ENCODE data around the gene DGKH.

The DGKH gene

DNA sequence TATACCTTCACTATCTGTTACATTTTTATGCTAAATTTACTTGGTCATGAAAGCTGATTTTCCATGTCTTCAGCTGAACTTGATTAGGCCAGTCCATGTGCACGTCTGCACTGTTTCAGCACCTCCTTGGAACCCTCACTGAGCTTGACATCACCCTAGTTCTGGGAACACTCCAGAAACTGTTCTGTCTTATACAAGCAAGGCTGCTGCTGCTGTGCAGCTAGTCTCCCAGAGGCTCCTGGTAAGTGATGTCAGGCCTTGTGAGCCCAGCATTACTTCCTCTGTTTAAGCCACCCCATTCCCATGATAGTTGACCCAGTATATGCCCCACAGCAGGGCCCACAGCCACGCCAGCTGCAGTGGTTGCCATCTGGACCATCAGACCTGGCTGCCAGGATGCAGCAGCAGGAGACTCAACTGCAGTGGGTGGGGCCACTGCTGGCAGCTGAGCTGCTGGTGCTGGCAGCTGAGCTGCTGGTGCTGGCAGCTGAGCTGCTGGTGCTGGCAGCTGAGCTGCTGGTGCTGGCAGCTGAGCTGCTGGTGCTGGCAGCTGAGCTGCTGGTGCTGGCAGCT, 133.0 kb downstream of the DGKH start:
- TF ChIP-seq, protein P1, sequence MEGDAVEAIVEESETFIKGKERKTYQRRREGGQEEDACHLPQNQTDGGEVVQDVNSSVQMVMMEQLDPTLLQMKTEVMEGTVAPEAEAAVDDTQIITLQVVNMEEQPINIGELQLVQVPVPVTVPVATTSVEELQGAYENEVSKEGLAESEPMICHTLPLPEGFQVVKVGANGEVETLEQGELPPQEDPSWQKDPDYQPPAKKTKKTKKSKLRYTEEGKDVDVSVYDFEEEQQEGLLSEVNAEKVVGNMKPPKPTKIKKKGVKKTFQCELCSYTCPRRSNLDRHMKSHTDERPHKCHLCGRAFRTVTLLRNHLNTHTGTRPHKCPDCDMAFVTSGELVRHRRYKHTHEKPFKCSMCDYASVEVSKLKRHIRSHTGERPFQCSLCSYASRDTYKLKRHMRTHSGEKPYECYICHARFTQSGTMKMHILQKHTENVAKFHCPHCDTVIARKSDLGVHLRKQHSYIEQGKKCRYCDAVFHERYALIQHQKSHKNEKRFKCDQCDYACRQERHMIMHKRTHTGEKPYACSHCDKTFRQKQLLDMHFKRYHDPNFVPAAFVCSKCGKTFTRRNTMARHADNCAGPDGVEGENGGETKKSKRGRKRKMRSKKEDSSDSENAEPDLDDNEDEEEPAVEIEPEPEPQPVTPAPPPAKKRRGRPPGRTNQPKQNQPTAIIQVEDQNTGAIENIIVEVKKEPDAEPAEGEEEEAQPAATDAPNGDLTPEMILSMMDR (IDR thresholded peaks at IDR 0.05): no peak
- Histone ChIP-seq H3K4me3 (no peak overlapping the region), H3K27ac (no peak overlapping the region), H3K36me3 (peaks cover 0 to 16% (median 15%) of the 10 kb centered on the region in 3 donors), H3K27me3 (no peaks in the 10 kb centered on the region), H3K9me3 (no peaks in the 10 kb centered on the region), H3K4me1 (no peaks in the 10 kb centered on the region)
- DNase-seq: no peak
- intact Hi-C loops (cut with DNase I; ENCODE audit: low total_unique reads): no loop called here

DNA sequence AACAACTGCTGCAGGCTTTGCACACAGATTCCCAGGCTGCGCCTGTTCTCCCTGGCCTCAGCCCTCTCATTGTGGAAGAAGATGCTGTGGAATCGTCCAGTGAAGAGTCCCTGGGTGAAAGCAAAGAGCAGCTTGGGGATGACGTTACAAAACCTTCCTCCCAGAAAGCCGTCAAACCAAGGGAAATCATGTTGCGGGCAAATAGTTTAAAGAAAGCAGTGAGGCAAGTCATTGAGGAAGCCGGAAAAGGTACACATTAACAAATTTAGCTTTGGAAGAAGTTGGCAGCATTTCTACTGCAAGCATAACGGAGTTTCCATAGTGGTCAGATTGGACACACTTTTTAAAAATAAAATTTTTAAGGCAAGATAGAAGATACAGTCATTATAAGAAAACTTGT, 140.6 kb downstream of the DGKH start:
- DNase-seq: no peak
- H3K27ac ChIP-seq: no peak overlapping the region
- H3K4me3 ChIP-seq: no peak overlapping the region
- H3K4me1 ChIP-seq: no peaks in the 10 kb centered on the region
- intact Hi-C loops (cut with DNase I; ENCODE audit: low total_unique reads): no loop called here
- no peaks in the 10 kb centered on the region for H3K27me3 ChIP-seq
- TF ChIP-seq, protein P1 (IDR thresholded peaks at IDR 0.05): no peak
- H3K36me3 ChIP-seq: peaks cover 42 to 55% (median 45%) of the 10 kb centered on the region in 3 donors
- H3K9me3 ChIP-seq: no peaks in the 10 kb centered on the region

DNA sequence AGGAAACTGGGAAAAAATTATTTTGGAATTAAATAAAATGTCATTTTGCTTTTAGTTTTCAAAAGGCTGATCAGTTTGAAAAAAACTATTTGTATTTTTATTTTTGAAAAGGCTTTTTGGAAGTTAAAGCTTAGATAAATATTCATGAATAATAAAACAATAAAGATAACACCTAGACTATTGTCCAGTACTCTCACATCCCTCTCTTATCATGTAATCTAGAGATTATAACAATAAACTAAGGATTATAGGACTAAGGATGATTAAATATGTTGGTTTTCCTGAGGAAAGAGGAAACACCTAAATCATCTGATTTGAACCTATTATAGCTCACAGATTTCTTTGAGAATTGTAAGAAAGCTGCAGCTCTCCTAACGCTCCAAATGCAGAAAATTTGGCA, 142.1 kb downstream of the DGKH start:
- intact Hi-C loops (cut with DNase I; ENCODE audit: low total_unique reads): no loop called here
- Histone ChIP-seq H3K36me3 (peaks cover 54 to 66% (median 58%) of the 10 kb centered on the region in 3 donors), H3K4me1 (no peaks in the 10 kb centered on the region), H3K27ac (no peak overlapping the region), H3K9me3 (no peaks in the 10 kb centered on the region), H3K4me3 (no peak overlapping the region), H3K27me3 (no peaks in the 10 kb centered on the region)
- TF ChIP-seq, protein P1 (IDR thresholded peaks at IDR 0.05): no peak
- no peak for DNase-seq

DNA sequence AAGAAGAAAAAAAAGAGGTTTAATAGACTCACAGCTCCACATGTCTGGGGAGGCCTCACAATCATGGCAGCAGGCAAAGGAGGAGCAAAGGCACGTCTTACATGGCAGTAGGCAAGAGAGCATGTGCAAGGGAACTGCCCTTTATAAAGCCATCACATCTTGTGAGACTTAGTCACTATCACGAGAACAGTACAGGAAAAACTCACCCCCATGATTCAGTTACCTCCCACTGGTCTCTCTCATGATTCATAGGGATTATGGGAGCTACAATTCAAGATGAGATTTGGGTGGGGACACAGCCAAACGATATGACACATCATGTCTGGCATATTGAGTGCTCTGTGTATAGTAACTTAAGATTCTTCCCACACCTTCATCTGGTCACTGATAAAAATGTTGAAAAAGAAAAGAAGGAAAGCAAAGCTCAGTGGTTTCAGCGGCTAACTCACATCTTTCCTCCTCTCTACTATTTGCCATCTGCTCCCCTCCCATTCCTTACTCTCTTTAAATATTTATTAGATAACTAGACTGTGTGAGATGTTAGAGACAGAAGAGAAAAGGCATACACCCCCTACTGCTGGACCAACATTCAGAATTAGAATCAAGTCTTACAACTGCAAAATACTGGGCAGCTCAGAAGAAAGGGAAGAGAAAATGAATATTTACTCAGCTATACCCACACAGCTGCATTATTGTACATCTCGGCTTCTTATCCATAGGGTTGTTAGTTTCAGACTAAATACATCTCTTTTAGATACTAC, 163.4 kb downstream of the DGKH start:
- Histone ChIP-seq H3K27me3 (no peaks in the 10 kb centered on the region), H3K4me1 (no peaks in the 10 kb centered on the region), H3K9me3 (no peaks in the 10 kb centered on the region), H3K36me3 (peaks cover 50 to 60% (median 50%) of the 10 kb centered on the region in 3 donors), H3K27ac (no peak overlapping the region), H3K4me3 (no peak overlapping the region)
- TF ChIP-seq, protein P1 (IDR thresholded peaks at IDR 0.05): no peak
- intact Hi-C loops (cut with DNase I; ENCODE audit: low total_unique reads): no loop called here
- no peak for DNase-seq

DNA sequence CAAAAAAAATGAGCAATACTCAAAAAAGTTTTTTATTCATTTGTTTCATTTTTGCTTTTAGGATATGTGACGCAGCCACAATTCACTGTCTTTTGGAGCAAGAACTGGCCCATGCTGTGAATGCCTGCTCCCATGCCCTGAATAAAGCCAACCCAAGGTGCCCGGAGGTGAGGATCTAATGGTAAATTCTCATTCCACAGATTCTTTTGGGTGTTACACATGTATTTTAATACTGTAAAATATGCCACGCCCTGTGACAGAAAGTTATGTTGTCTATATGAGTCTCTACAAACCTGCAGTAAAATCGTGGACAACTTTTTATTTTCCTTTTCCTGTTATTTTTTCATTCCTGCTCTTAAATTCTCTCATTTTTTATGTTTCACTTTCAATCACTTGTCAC, 166.0 kb downstream of the DGKH start:
- Histone ChIP-seq H3K27ac (no peak overlapping the region), H3K36me3 (peaks cover 48 to 55% (median 54%) of the 10 kb centered on the region in 3 donors), H3K4me1 (no peaks in the 10 kb centered on the region), H3K9me3 (no peaks in the 10 kb centered on the region), H3K4me3 (no peak overlapping the region), H3K27me3 (no peaks in the 10 kb centered on the region)
- intact Hi-C loops (cut with DNase I; ENCODE audit: low total_unique reads): no loop called here
- DNase-seq: no peak
- TF ChIP-seq, protein P1 (IDR thresholded peaks at IDR 0.05): no peak

Data from tibial artery (tissue), 4 donors.